ENCODE data around the gene CXXC1.

GRCh38 chr18:50266248-50266704, 21.2 kb downstream of the CXXC1 start, which contains the start of gene CFAP53:
- TF ChIP-seq ZFP3 (CRISPR knock-in tag; IDR thresholded peaks at IDR 0.05) (no peak), ARNTL (CRISPR knock-in tag; IDR thresholded peaks at IDR 0.05; ENCODE audit: borderline replicate concordance, low read depth) (no peak), OSR1 (CRISPR knock-in tag; IDR thresholded peaks at IDR 0.05) (no peak)

Measured in SK-N-SH treated with all-trans-retinoic acid at 6 μM for 48 hours (cell line).